Smooth muscle cell (in vitro differentiated cells): Measurements from ENCODE around the gene RPS15. TPM values are rescaled to one million over a fixed set of nuclear protein-coding genes. Genes with fewer than 3 reads are reported as not detected.

Experiments used
- DNase-seq: peaks from one replicate; lab custom pipeline; 2025; ENCODE audit not compliant: unreplicated experiment; lab: John Stamatoyannopoulos, UW
- H2AFZ ChIP-seq: fragments of 200-600 bp; sonication (generic); 2 replicates; pipeline ENCODE4 v1.6.0; 2016; ENCODE audit warnings: antibody characterized with exemption, low read depth, mild to moderate bottlenecking
- H3F3A ChIP-seq: fragments of 200-600 bp; sonication (generic); 2 replicates; pipeline ENCODE4 v1.6.0; 2017; ENCODE audit warnings: antibody characterized with exemption, low read depth
- H3K27ac ChIP-seq: fragments of 200-600 bp; sonication (generic); 2 replicates; pipeline ENCODE4 v1.5.1; 2016; ENCODE audit warnings: low read depth, mild to moderate bottlenecking
- H3K27me3 ChIP-seq: fragments of 200-600 bp; sonication (generic); 2 replicates; pipeline ENCODE4 v1.6.1; 2016; ENCODE audit warnings: low read depth, mild to moderate bottlenecking
- H3K36me3 ChIP-seq: fragments of 200-600 bp; sonication (generic); 2 replicates; pipeline ENCODE4 v1.5.1; 2016; ENCODE audit warnings: low read depth
- H3K4me1 ChIP-seq: fragments of 200-600 bp; sonication (generic); 2 replicates; pipeline ENCODE4 v1.5.1; 2016; ENCODE audit warnings: low read depth
- H3K4me2 ChIP-seq: fragments of 200-600 bp; sonication (generic); 2 replicates; pipeline ENCODE4 v1.6.0; 2016; ENCODE audit warnings: mild to moderate bottlenecking
- H3K4me3 ChIP-seq: fragments of 200-600 bp; sonication (generic); 2 replicates; pipeline ENCODE4 v1.5.1; 2016; ENCODE audit warnings: mild to moderate bottlenecking
- H3K79me2 ChIP-seq: fragments of 200-600 bp; sonication (generic); 2 replicates; pipeline ENCODE4 v1.6.0; 2016; ENCODE audit warnings: low read depth, mild to moderate bottlenecking
- H3K9ac ChIP-seq: fragments of 200-600 bp; sonication (generic); 2 replicates; pipeline ENCODE4 v1.6.0; 2016; ENCODE audit warnings: low read depth
- H3K9me3 ChIP-seq: fragments of 200-600 bp; sonication (generic); replicated peaks from 2 replicates; pipeline ENCODE4 v1.5.1; 2016; ENCODE audit warnings: low read depth
- H4K20me1 ChIP-seq: fragments of 200-600 bp; sonication (generic); 2 replicates; pipeline ENCODE4 v1.6.0; 2016; ENCODE audit warnings: low read depth
- CTCF ChIP-seq: fragments of 200-600 bp; sonication (generic); IDR thresholded peaks from 2 replicates; pipeline ENCODE4 v1.5.1; 2017; ENCODE audit warnings: borderline replicate concordance, mild to moderate bottlenecking, antibody characterized with exemption; ENCODE audit not compliant: insufficient read depth, poor library complexity, severe bottlenecking
- WGBS: methylation state at CpG from one replicate; pipeline ENCODE4 v1.1.7; 2016; ENCODE audit warnings: low lambda C conversion rate; 5-methylcytosine and 5-hydroxymethylcytosine counted together
- polyA plus RNA-seq: library from polyadenylated mRNA; unstranded; fragments of >200 nt; fragmentation: Nextera tagmentation; extraction: Ambion mirVana; gene quantifications from 2 replicates; pipeline ENCODE4 v1.2.1, GENCODE V29; 2016
- total RNA-seq: library from RNA; depleted of rRNA; stranded (reverse); fragments of >200 nt; gene quantifications from 2 replicates; pipeline ENCODE4 v1.2.3, GENCODE V29; 2014

Gene RPS15
- total and polyA plus RNA-seq, 2 experiments from 2014 or later: 1,180 to 2,744 TPM

DNA sequence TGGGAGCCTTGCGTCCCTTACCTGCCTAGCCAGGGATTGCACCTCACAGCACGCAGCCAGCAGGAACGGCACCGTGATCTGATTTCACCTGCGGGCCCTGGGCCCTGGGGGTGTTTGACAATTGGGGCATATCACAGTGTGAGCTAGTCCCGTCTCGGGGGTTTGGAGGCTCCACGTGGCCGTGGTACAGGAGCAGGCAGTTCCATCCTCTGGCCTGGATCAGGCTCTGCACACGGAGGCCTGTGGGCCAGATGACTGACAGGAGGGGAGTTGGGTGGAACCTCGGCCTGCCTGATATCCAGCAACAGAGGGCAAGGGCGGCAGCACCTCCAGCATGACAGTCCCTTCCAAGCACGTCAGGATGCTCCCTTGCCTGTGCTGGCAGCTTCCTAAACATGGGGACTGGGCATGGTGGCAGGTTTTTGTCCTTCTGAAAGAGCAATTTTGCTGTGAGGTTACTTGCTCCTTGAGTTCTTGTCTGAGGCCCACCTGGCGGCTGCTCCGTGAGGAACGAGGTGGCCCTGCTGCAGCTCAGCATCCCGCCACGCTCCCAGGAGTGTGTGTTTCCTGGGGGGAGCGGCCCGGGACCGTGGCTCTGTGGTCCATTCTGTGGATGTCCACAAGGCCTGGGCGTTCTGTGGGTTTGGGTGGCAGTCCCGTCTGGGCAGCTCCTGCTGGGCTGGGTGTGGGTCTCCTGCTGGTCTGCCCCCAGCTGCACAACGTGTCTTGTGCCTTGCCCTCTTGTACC lies 6.3 kb upstream of the RPS15 start:
- Histone ChIP-seq H3K4me3 (no peak overlapping the region), H3K79me2 (peaks cover 8% of the 10 kb centered on the region), H3K36me3 (no peaks in the 10 kb centered on the region), H3K9me3 (no peaks in the 10 kb centered on the region), H3F3A (peaks cover 7% of the 10 kb centered on the region), H3K4me1 (no peaks in the 10 kb centered on the region), H3K4me2 (no peak overlapping the region), H2AFZ (no peak overlapping the region), H3K9ac (no peak overlapping the region), H3K27ac (no peak overlapping the region), H4K20me1 (peaks cover 53% of the 10 kb centered on the region), H3K27me3 (no peaks in the 10 kb centered on the region)
- WGBS: 97% methylated on average over 24 of the region's 24 CpGs
- no peak for TF ChIP-seq CTCF
- no peak for DNase-seq

GRCh38 chr19:1432507-1432887 lies 5.7 kb upstream of the RPS15 start:
- peaks cover 48% of the 10 kb centered on the region for H4K20me1 ChIP-seq
- H3K36me3 ChIP-seq: no peaks in the 10 kb centered on the region
- H3K4me1 ChIP-seq: no peaks in the 10 kb centered on the region
- H3F3A ChIP-seq: peaks cover 10% of the 10 kb centered on the region
- no peaks in the 10 kb centered on the region for H3K27me3 ChIP-seq
- H3K9ac ChIP-seq: no peak overlapping the region
- H3K9me3 ChIP-seq: no peaks in the 10 kb centered on the region
- H3K4me2 ChIP-seq: no peak overlapping the region
- H3K4me3 ChIP-seq: no peak overlapping the region
- H3K79me2 ChIP-seq: peaks cover 8% of the 10 kb centered on the region
- no peak for TF ChIP-seq CTCF
- H2AFZ ChIP-seq: no peak overlapping the region
- 100% methylated on average over 16 of the region's 16 CpGs for WGBS
- no peak for DNase-seq
- H3K27ac ChIP-seq: no peak overlapping the region

GRCh38 chr19:1433119-1434039 lies 4.8 kb upstream of the RPS15 start:
- Histone ChIP-seq H3K9ac (no peak overlapping the region), H3K4me1 (no peaks in the 10 kb centered on the region), H3K79me2 (peaks cover 10% of the 10 kb centered on the region), H3K4me2 (no peak overlapping the region), H3F3A (peaks cover 10% of the 10 kb centered on the region), H4K20me1 (peaks cover 46% of the 10 kb centered on the region), H3K27ac (no peak overlapping the region), H3K36me3 (no peaks in the 10 kb centered on the region), H2AFZ (no peak overlapping the region), H3K27me3 (no peaks in the 10 kb centered on the region), H3K4me3 (no peak overlapping the region), H3K9me3 (no peaks in the 10 kb centered on the region)
- no peak for TF ChIP-seq CTCF
- no peak for DNase-seq
- 96% methylated on average over 47 of the region's 47 CpGs for WGBS
